Prostate gland (tissue), 2 donors: ENCODE measurements around the gene PPP1R37.

Source experiments
- POLR2AphosphoS5 ChIP-seq: sonication (generic); formaldehyde crosslinking; IDR thresholded peaks from one replicate; pipeline ENCODE4 v1.6.1; 2017; ENCODE audit warnings: antibody characterized with exemption
- TF ChIP-seq, protein P1 (sequence below), 4 experiments: fragments of 200-600 bp in 2 of 4; fragments of 450-650 bp in 2 of 4; sonication (generic) in 2 of 4; IDR thresholded peaks; 1 replicate in 3 of 4; 2 replicates in 1 of 4; pipeline ENCODE4 v1.5.1; 2016 to 2019; ENCODE audit warnings: antibody characterized with exemption in 4 of 4, mild to moderate bottlenecking in 2 of 4, moderate library complexity in 2 of 4

GRCh38 chr19:45098521-45099466 lies 5.8 kb downstream of the PPP1R37 start:
- TF ChIP-seq POLR2AphosphoS5 = no peak
- TF ChIP-seq, protein P1, sequence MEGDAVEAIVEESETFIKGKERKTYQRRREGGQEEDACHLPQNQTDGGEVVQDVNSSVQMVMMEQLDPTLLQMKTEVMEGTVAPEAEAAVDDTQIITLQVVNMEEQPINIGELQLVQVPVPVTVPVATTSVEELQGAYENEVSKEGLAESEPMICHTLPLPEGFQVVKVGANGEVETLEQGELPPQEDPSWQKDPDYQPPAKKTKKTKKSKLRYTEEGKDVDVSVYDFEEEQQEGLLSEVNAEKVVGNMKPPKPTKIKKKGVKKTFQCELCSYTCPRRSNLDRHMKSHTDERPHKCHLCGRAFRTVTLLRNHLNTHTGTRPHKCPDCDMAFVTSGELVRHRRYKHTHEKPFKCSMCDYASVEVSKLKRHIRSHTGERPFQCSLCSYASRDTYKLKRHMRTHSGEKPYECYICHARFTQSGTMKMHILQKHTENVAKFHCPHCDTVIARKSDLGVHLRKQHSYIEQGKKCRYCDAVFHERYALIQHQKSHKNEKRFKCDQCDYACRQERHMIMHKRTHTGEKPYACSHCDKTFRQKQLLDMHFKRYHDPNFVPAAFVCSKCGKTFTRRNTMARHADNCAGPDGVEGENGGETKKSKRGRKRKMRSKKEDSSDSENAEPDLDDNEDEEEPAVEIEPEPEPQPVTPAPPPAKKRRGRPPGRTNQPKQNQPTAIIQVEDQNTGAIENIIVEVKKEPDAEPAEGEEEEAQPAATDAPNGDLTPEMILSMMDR (IDR thresholded peaks at IDR 0.05) = peak in 1 of 4 experiments; percentile 14
